ENCODE data around the gene CCDC83.
"Not testable (repeated sequence)": the region's sequence is repeated elsewhere in the genome, so short reads cannot be mapped to it uniquely, and the experiment has no call there.

The CCDC83 gene

DNA sequence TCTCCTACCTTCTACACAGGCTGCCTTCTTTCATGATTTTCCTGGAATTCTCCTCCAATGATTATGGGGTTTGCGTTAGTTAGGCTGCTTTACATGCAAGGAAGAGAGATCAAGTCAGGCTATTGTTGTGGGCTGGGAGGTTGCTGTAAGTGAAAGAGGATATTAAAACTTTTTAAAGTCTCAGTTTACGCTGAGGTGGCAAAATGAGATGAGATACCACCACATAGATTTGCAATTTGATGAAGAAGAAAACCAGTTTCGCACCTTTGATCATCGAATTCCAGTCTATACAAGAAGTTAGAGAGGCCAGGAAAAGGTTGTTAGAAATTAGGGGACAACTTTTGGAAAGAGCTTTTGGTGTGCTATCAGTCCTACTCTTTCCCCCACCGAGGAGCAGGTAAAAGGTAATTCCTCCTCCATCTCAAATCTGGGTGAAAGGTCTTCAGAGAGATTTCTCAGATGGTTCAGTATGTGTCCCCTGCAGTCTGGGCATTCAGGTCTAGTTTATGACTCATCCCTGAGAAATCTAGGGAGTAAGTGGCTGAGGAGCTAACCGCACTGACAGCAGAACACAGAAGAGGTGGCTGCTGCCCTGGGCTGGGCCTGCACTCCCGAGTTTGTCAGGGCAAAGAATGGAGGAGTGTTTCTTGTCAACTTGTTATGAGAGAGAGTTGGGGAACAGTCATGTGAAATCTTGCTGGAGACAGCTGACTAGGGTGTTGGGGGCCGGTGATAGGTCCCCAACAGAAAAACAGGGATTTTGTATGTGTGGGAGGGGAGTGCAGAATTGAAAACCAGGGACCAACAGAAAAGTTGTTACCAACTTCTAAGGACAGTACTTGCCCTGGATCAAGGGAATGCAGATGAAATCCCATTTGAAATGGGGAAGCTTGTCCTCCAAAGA is 34.7 kb downstream of the CCDC83 start:
- DNase-seq = no peak

DNA sequence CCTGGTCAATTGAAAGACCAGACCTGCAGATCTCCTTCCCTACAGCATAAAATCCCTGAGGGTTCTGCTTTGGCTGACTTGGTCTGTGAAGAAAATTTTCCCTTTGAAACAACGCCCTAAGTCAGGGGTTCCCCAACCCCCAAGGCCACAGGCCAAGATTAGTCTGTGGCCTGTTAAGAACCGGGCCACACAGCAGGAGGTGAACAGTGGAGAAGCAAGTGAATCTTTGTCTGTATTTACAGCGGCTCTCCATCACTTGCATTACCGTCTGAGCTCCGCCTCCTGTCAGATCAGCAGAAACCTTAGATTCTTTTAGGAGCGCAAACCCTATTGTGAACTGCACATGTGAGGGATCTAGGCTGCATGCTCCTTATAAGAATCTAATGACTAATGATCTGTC is 38.2 kb downstream of the CCDC83 start:
- no peak for DNase-seq

DNA sequence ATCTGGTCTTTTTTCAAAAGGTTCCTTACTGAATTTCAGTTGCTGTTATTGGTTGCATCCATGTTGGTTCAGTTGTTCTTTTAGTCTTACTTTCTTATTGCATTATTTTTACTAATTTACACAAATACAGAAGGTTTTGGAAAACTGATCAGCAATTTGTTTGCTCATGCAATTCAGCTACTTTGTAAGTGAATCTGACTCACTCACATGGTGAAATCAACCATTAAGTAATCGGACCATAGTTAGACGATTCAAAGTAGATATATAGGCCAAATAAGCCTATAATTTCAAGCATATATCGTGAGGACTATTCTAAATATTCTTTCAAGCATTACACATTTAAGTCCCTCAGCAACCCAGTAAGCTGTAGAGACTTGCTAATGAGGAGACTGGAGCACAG is 41.7 kb downstream of the CCDC83 start:
- DNase-seq = no peak

DNA sequence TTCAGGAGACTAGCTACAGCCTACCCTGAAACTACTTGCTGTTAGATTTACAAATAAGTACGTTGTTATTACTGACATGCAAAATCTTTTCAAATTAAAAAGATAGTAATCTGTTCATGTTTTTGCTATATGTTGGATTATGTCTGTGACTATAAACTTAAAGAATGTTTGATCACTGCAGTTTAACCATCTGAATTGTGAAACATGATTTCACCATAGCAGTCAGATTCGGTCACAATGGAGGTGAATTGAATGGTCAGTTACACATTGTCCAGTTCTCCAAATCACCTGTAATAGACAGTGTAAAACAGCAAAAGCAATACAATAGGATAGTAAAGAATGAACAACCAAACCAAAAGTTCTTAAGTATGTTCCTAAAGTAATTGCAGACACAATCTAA is 43.3 kb downstream of the CCDC83 start:
- DNase-seq = no peak

DNA sequence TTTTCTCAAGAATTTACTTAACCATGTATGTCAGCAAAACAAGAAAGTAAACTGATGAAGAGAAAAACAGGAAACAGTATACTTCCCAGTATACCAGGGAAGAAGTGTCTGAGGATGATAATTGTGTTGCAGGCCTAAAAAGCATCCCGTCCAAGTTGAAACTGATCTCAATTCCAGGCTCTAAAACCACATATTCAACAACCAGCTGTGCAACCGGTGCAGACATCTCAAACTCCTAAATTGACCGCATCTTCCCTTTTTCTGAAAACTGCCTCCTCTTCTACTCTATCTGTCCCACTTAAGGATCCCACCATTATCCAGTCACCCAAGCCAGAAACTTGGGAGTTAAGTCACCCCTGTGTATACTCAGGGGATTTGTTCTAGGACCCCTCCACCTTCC is 47.2 kb downstream of the CCDC83 start:
- no peak for DNase-seq

DNA sequence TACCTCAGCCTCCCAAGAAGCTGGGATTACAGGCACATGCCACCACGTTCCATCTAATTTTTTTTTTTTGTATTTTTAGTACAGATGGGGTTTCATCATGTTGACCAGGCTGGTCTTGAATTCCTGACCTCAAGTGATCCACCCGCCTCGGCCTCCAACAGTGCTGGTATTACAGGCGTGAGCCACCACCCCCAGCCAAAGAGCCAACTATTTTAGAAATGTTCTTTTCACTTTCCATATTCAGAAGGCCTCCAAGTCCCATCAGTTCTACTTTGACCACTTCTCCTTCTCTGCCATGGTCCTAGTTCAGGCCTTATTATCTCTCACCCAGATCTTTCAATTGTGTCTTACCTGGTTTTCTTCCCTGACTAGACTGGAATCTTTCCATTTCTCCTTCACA is 48.2 kb downstream of the CCDC83 start:
- DNase-seq = no peak

DNA sequence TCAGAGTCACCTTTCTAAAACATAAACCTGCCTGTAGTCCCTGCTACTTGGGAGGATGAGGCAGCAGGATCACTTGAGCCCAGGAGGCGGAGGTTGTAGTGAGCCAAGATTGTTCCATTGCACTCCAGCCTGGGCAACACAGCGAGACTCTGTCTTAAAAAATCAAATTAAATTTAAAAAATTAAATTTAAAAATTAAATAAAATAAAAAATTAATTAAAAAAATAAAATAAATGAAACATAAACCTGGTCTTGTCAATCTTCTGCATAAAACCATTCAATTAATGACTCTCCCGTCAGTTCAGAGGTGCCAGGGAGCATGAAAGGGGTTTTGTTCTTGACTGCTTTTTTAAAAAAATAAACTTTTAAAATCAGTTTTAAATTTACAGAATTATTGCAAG is 48.6 kb downstream of the CCDC83 start:
- DNase-seq = no peak

DNA sequence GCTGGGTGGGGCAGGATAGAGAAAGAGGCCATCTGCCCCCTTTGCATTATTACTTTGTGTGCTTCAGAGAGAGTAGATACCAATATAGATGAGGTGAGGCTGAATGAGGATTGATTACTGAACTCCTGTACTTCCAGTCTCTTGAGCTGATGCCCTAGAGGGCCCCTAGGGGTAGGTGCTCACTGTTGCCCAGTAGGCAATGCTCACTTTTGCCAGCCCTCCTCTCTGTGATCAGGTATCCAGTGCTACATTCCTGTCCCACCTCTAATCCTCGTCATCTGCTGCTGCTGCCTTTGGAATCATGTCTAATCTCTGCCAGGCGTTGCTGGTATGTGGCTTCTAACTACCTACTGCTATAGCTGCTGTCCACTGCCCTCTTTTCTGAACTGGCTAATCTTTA is 57.2 kb downstream of the CCDC83 start:
- no peak for DNase-seq

DNA sequence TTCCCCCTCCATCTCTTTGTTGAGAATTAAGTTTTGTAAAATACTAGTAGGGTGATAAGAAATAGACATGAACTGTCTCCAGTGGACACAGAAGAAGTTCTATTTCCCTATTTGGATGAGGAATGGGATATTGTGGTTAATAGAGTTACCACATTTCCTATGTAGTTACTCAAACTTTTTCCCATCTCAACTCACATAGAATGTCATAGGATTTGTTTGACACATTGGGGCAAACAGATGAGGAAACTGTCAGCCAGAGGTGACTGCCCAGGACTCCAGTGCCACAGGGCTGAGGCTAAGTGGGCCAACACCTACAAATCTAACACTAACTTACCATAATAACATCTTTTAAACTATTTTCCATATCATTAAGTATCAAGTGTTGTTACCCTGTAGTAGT is 58.3 kb downstream of the CCDC83 start:
- DNase-seq = no peak

DNA sequence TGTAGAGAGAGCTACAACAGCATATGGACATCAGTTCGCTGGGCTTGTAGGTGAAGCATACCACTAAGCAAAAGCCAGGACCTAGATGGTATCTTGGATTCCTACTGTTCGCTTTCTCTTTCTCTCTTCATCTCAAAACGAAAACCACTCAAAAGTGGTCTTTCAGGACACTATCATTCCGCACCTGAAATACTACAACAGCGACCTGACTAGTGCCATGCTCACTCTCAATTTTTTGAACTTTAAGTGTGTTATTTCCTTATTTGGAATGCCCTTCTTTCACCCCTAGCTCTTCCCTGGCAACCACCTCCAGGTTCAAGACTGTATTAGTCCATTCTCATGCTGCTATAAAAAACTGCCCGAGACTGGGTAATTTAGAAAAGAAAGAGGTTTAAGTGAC is 59.2 kb downstream of the CCDC83 start:
- no peak for DNase-seq

DNA sequence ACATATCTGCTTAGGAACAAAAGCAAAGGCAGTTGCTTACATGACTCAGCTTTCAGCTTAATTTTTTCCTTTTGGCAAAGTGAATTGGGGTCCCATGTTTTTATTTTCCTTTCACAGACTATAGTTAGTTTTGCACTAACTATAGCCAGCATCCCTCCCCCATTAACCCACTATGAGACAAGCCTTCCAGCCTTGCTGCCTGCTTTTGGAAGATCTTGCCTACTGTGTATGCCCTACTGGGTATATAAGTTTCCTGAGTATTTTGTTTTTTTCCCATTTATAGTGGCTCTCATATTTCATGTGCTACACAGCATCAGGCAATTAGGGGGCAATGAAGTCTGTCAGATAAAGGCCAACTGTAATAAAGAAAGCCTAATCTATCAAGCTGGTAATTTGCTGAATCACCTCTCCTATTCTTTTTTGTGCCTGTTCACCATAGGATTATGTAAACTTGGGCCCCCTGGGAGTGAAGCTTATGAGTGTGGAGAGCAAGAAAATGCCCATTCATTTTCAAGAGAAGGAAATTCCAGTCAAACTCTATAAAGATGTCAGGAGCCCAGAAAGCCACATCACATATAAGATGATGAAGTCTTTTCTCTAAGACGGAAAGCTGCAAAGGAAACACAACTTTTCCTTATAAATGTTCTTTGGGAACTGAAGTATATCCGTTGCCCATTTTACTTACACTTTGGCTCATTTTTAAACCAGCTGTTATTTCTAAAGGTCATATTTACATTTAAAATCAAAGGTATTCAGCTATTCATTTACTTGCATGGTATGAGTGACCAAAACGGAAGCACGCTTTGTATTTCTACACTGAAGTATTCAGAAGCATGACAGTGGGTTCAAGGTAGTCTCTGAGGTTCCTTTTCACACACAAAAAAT is 64.0 kb downstream of the CCDC83 start:
- no peak for DNase-seq

DNA sequence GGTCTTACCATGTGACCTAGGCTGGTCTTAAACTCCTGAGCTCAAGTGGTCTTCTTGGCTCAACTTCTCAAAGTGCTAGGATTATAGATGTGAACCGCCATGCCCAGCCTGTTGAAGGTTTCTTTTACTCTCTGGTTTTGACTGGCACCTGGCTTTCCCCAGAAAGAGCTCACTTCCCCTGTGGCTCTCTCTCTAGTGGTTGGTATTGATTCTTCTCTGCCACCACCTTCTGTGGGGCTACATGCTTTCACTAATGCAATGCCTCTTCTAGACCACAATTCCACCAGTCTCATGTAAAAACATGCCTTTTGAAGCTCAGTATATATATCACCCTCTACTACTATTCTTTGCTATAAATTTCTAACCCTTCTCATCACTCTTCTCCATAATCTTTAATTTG is 67.2 kb downstream of the CCDC83 start:
- DNase-seq = no peak

DNA sequence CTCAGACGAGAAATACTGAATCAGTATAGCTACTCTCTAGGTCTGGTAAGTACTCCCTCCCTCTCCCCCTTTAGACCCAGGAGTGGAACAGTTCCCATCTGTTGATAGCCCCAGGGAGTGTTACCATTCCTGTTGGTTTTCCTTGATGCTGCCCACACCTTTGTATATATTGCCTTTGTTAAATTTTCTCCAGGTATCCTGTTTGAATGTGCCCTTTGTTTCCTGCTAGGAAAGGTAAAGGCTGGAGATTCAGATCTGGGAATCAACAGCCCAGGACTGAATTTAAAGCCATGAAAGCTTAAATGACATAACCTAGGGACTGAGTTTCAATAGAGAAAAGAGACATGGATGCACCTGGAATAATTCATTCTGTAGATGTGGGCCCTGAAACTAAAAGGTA is 68.3 kb downstream of the CCDC83 start:
- no peak for DNase-seq

DNA sequence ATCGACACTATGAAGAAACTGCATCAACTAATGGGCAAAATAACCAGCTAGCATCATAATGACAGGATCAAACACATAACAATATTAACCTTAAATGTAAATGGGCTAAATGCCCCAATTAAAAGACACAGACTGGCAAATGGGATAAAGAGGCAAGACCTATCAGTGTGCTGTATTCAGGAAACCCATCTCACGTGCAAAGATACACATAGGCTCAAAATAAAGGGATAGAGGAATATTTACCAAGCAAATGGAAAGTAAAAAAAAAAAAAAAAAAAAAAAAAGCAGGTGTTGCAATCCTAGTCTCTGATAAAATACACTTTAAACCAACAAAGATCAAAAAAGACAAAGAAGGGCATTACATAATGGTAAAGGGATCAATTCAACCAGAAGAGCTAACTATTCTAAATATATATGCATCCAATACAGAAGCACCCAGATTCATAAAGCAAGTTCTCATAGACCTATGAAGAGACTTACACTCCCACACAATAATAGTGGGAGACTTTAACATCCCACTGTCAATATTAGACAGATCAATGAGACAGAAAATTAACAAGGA is 71.6 kb downstream of the CCDC83 start:
- not testable (repeated sequence) for DNase-seq

DNA sequence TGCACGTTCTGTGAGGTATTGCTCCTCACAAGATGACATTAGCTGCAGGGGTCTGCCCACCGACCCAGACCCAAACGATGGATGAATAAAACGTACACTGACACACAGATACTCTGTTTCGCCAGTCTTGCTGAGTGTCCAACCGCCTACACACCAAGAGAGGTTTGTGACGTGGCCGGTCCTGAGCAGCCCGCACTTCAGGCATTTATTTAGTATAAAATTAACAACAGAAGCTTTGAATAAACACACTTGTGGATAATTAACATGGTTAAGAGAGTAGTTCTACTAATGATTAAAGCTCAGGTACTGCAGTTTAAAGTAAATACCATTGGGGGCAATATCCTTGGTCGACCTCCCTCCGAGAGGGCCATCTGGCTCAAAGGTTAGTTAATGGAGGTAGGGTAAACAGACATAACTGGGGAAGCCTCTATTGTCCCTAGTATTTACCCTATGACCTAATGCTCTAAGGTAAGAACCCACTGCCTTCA is 75.7 kb downstream of the CCDC83 start:
- DNase-seq = no peak

DNA sequence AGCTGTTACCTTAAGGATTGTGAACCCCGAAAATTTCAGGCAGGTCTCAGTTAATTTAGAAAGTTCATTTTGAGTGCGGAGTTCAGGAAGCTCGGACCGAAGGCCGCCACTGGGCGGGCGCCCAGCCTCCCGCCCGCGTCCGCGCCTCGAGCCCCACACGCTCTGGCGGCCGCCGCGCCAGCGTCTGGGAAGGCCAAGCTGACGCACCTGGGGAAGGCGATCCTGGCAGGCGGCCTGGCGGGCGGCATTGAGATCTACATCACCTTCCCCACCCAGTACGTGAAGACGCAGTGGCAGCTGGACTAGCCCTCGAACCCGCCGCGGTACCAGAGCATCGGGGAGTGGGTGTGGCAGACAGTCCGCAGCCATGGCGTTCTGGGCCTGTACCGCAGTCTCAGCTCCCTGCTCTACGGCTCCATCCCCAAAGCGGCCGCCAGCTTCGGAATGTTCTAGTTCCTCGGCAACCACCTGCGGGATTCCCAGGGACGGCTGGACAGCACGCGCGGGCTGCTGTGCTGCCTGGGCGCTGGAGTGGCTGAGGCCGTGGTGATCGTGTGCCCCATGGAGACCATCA is 79.5 kb downstream of the CCDC83 start:
- DNase-seq = no peak

DNA sequence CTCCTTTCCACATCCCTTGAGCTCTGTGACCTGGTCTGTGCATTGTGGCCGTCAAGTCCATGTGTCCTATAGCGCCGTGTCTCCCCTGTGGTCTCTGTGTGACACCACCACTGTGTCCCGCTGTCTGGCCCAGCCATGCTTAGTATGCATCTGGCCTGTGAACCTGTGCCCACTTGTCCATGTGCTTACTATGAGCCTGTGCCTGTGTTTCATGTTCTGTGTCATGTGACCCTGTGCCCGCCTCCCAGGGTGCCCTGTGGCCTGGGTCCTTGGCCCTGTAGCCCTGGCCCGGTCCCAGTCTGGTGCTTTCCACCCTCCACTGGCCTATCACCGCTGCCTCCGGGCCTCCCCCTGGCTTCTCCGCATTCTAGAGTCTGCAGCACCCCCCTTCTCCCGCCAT is 80.6 kb downstream of the CCDC83 start:
- DNase-seq = no peak

DNA sequence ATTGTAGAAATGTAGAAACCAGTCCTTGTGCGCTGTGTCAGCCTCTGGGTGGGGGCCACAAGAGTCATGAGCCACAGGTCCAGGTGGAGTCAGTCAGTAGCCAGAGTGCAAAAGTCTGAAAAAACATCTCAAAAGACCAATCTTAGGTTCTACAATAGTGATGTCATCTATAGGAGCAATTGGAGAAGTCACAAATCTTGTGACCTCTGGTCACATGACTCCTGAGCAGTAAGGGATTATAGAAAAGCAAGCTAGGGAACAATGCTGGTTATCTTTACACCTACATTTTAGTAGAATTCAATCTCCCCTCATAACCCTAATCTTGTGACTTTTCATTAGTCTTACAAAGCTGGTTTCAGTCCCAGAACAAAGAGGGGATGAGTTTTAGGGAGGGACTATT is 82.7 kb downstream of the CCDC83 start:
- no peak for DNase-seq

DNA sequence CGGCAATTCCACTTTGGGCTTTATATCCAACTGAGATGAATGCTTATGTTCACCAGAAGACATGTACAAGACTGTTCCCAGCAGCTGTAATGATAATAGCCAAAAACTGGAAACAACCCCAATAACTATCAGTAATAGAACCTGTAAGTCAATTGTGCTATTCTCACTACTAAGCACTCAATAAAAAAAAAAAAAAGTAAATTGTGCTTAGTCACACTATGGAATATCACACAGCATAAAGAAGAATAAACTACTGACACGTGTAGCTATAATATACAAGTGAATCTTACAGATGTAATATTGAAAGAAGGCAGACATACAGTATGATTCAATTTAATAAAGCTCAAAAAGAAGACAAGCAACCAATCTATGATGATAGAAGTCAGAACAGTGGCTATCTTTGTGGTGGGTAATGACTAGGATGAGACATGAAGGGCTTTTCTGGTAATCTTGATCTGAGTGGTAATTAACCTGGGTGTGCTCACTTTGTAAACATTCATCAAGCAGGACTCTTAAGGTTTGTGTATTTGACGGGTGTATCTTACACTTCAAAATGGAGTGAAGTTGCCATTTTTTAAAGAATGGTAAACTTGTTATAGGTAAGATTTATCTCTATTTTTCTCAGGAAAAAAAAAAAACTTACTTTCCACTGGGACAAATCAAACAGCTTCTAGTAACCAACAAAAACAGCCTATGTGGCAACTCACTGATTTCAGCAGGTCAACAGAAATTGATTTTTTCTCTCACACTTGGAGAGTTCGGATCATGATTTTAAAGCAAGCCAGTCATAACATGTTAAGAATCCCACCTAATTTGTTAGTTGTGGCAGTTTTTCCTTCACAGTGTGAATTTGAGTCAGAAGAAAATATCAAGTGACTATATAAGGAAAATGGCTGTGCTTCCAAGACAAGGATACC is 84.2 kb downstream of the CCDC83 start:
- DNase-seq = no peak

DNA sequence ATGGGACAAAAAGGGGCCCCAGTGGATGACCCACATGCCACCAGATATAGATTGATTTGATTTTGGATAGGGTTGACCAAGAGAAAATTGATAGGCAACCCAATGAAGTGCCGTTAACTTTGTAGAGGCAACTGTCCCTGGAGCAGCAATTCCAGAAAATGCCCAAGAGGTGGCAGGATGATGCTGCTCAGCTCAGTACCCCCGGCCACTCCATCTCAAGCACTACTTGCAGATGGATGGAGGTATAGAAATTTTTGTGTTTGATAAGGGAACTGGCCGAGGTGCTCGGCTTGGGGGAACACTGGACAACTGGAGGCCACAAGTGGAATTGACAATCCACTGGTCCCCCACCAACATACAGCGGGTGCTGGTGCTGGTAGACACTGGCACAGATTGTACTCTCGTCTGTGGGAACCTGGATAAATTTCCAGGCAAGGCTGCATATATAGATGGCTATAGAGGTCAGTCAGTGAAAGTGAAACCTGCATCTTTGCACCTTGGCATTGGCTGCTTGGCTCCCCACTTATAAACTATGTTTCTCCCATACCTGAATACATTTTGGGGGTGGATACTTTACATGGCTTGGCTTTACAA is 86.3 kb downstream of the CCDC83 start:
- no peak for DNase-seq

DNA sequence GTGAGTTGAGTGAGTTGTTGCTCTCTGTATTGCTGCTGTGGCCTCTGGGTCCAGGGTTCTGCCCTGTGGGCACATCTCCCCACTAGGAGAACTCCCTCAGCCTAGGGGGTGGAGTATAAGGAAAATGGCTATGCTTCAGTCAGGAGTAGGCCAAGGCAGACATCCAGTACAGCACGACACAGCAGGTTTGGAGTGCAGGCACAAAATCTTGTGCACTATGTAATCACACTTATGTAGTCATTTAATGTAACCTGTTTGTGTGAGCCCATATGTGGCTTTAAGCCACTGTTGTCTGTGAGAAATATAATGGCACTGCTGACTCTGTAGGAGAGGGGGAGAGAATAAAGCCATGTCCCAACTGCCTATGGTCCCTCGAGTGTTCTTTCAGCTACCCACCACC is 90.1 kb downstream of the CCDC83 start:
- DNase-seq = no peak

DNA sequence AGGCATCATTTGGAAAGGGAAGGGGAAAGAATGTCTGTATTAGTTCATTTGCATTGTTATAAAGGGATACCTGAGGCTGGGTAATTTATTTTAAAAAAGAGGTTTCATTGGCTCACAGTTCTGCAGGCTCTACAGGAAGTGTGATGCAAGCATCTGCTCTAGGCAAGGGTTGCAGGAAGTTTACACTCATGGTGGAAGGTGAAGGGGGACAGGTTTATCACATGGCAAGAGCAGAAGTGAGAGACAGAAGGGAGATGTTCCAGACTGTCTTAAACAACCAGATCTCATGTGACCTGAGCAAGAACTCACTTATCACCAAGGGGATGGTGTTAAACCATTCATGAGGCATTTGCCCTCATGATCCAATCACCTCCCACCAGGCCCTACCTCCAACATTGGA is 90.6 kb downstream of the CCDC83 start:
- DNase-seq = no peak
